ENCODE measurements around the gene MYBBP1A. TPM values are rescaled to one million over a fixed set of nuclear protein-coding genes. Genes with fewer than 3 reads are reported as not detected.

The MYBBP1A gene
- total and polyA plus RNA-seq, 9 of the 15 experiments (the other 6 are each of a cell fraction or from before 2014, with no cell fraction given): 2.0 to 114 (median 47.2) TPM

GRCh38 chr17:4538236-4539002, 16.8 kb downstream of the MYBBP1A start:
- Histone ChIP-seq H3K36me3 (ENCODE audit: control insufficient read depth, insufficient read depth, low read length) (peaks cover 62% of the 10 kb centered on the region; the same call in 2 of the 3 replicates), H3K9me3 (replicated peaks; ENCODE audit: control insufficient read depth, insufficient read depth, low read depth, low read length) (no peaks in the 10 kb centered on the region), H2AFZ (ENCODE audit: low read depth, low read length) (no peak overlapping the region), H3K4me1 (replicated peaks in 1 of 2; ENCODE audit: control insufficient read depth in 2 of 2, insufficient read depth in 2 of 2, low read length in 2 of 2) (peaks cover 0 to 79% of the 10 kb centered on the region in 2 experiments; a peak in 3 of 5 replicates), H3K27me3 (ENCODE audit: control insufficient read depth in 2 of 2, insufficient read depth in 2 of 2, low read length in 2 of 2) (no peaks in the 10 kb centered on the region; a peak in 1 of 5 replicates), H3K27ac (ENCODE audit: extremely low read depth, low read depth, low read length) (no peak overlapping the region), H4K20me1 (replicated peaks; ENCODE audit: control insufficient read depth, insufficient read depth, low read length) (peaks cover 4% of the 10 kb centered on the region; the same call in 1 of the 2 replicates), H3K4me2 (ENCODE audit: insufficient read depth, low read length) (no peak overlapping the region), H3K4me3 (no peak overlapping the region), H3K79me2 (ENCODE audit: control insufficient read depth, insufficient read depth, low read length) (no peaks in the 10 kb centered on the region), H3K9me1 (ENCODE audit: control insufficient read depth, insufficient read depth, low read length) (no peaks in the 10 kb centered on the region), H3K9ac (ENCODE audit: insufficient read depth in 1 of 2, low read depth in 2 of 2, low read length in 2 of 2) (no peak overlapping the region)
- intact Hi-C loops (cut with micrococcal nuclease) (no loop called here), in situ Hi-C loops (cut with MboI) (no loop called here)
- ChIA-PET CTCF (ENCODE audit: low intra/inter-chr PET ratio) (no interaction called here), POLR2A (interaction anchor here (0.6 to 1.3 kb wide), 3 partner anchors 17 to 58 kb away, joined by 3 to 5 read pairs (median 3); partner anchors contain the start of gene MYBBP1A)
- ATAC-seq (no peak), DNase-seq (ENCODE audit: extremely low read depth in 1 of 4, low spot score in 3 of 4) (no peak), FAIRE-seq (no peak)
- no TSS peak for BruUV-seq (replicated peaks)
- 76% methylated on average over 10 of the region's 13 CpGs for WGBS (ENCODE audit: insufficient coverage, low coverage, missing lambda C conversion rate)
- no peak for TF ChIP-seq ZNF592 (IDR thresholded peaks at IDR 0.05)
- no peak for TF ChIP-seq ZNF445 (CRISPR knock-in tag; IDR thresholded peaks at IDR 0.05; ENCODE audit: low read depth)
- no peak for TF ChIP-seq ZKSCAN8 (CRISPR knock-in tag; IDR thresholded peaks at IDR 0.05)
- TF ChIP-seq RERE (CRISPR knock-in tag; IDR thresholded peaks at IDR 0.05; ENCODE audit: borderline replicate concordance): no peak
- TF ChIP-seq NR2C1 (IDR thresholded peaks at IDR 0.05): no peak
- no peak for TF ChIP-seq NR2C1 (tag; IDR thresholded peaks at IDR 0.05)
- no peak for TF ChIP-seq CREM (IDR thresholded peaks at IDR 0.05; ENCODE audit: low read depth)
- TF ChIP-seq ZKSCAN3 (CRISPR knock-in tag; IDR thresholded peaks at IDR 0.05): no peak
- TF ChIP-seq EHMT2 (IDR thresholded peaks at IDR 0.05): no peak
- TF ChIP-seq RBFOX2 (IDR thresholded peaks at IDR 0.05; ENCODE audit: low read depth, low read length): peak; percentile 4; the same call in 1 of the 2 replicates
- no peak for TF ChIP-seq TSC22D4 (tag; IDR thresholded peaks at IDR 0.05)
- TF ChIP-seq POLR2G (IDR thresholded peaks at IDR 0.05; ENCODE audit: low read depth, low read length): 0 out of 2 replicates have a peak, but pooled peaks have one; percentile 31
- TF ChIP-seq ZNF766 (CRISPR knock-in tag; conservative IDR thresholded peaks at IDR 0.05): no peak

Measured in K562 (cell line).